ENCODE results near the gene SPEF1. TPM values are rescaled to one million over a fixed set of nuclear protein-coding genes. Genes with fewer than 3 reads are reported as not detected.

Gene SPEF1
- total and polyA plus RNA-seq, 10 of the 15 experiments (the other 5 are each of a cell fraction or from before 2014, with no cell fraction given): 0.12 TPM; not detected in 9

GRCh38 chr20:3749087-3749688 lies 32.1 kb downstream of the SPEF1 start:
- POLR2A ChIA-PET: no interaction called here
- Histone ChIP-seq H3K27me3 (replicated peaks in 1 of 2; ENCODE audit: control insufficient read depth in 2 of 2, insufficient read depth in 2 of 2, low read length in 1 of 2) (no peaks in the 10 kb centered on the region), H3K9ac (ENCODE audit: control insufficient read depth, insufficient read depth, low read length) (no peak overlapping the region), H3K79me2 (ENCODE audit: control insufficient read depth, insufficient read depth, low read length) (no peaks in the 10 kb centered on the region), H3K9me3 (replicated peaks; ENCODE audit: control insufficient read depth, insufficient read depth, low read length) (no peaks in the 10 kb centered on the region), H2AFZ (ENCODE audit: control insufficient read depth, low read depth, low read length) (no peak overlapping the region), H4K20me1 (ENCODE audit: control insufficient read depth, insufficient read depth) (no peaks in the 10 kb centered on the region), H3K27ac (ENCODE audit: control insufficient read depth, insufficient read depth) (no peak overlapping the region), H3K4me3 (no peak overlapping the region), H3K36me3 (ENCODE audit: control insufficient read depth in 2 of 2, insufficient read depth in 2 of 2, low read length in 1 of 2) (no peaks in the 10 kb centered on the region), H3K4me2 (ENCODE audit: control insufficient read depth, insufficient read depth) (no peak overlapping the region), H3K4me1 (ENCODE audit: control insufficient read depth, insufficient read depth, low read length) (no peaks in the 10 kb centered on the region)
- TF ChIP-seq POLR2AphosphoS5 (IDR thresholded peaks at IDR 0.05; ENCODE audit: low read length) (no peak), SREBF1 (IDR thresholded peaks at IDR 0.05; ENCODE audit: low read length) (no peak), JUNB (IDR thresholded peaks at IDR 0.05) (no peak), FOXM1 (IDR thresholded peaks at IDR 0.05; ENCODE audit: low read depth, low read length) (no peak), RUNX3 (IDR thresholded peaks at IDR 0.05; ENCODE audit: low read length) (no peak), MYC (IDR thresholded peaks at IDR 0.05; ENCODE audit: insufficient read depth, insufficient read length, insufficient replicate concordance, low read length, severe bottlenecking) (no peak), PML (IDR thresholded peaks at IDR 0.05; ENCODE audit: low read length) (no peak), GATAD2B (conservative IDR thresholded peaks at IDR 0.05; ENCODE audit: low read depth) (no peak), SIX5 (IDR thresholded peaks at IDR 0.05; ENCODE audit: low read depth, low read length, severe bottlenecking) (no peak), SMAD5 (IDR thresholded peaks at IDR 0.05; ENCODE audit: low read depth) (no peak), ZNF24 (IDR thresholded peaks at IDR 0.05) (no peak), NR2F1 (conservative IDR thresholded peaks at IDR 0.05) (no peak), NFYA (IDR thresholded peaks at IDR 0.05; ENCODE audit: borderline replicate concordance, low read depth, low read length) (no peak), MXI1 (IDR thresholded peaks at IDR 0.05; ENCODE audit: low read depth, low read length) (no peak)
- TF ChIP-seq, protein P1, sequence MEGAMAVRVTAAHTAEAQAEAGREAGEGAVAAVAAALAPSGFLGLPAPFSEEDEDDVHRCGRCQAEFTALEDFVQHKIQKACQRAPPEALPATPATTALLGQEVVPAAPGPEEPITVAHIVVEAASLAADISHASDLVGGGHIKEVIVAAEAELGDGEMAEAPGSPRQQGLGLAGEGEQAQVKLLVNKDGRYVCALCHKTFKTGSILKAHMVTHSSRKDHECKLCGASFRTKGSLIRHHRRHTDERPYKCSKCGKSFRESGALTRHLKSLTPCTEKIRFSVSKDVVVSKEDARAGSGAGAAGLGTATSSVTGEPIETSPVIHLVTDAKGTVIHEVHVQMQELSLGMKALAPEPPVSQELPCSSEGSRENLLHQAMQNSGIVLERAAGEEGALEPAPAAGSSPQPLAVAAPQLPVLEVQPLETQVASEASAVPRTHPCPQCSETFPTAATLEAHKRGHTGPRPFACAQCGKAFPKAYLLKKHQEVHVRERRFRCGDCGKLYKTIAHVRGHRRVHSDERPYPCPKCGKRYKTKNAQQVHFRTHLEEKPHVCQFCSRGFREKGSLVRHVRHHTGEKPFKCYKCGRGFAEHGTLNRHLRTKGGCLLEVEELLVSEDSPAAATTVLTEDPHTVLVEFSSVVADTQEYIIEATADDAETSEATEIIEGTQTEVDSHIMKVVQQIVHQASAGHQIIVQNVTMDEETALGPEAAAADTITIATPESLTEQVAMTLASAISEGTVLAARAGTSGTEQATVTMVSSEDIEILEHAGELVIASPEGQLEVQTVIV (IDR thresholded peaks at IDR 0.05; ENCODE audit: borderline replicate concordance, partially characterized antibody): no peak
- TF ChIP-seq, protein P2, sequence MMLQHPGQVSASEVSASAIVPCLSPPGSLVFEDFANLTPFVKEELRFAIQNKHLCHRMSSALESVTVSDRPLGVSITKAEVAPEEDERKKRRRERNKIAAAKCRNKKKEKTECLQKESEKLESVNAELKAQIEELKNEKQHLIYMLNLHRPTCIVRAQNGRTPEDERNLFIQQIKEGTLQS (IDR thresholded peaks at IDR 0.05; ENCODE audit: borderline replicate concordance, extremely low read depth, low read depth, low read length): no peak
- CTCF ChIA-PET: interaction anchor here (1.0 to 1.5 kb wide), 3 partner anchors 19 to 71 kb away, joined by 3 to 7 read pairs (median 3); partner anchors contain the start of gene ADISSP
- in situ Hi-C loops (cut with MboI) (no loop called here), intact Hi-C loops (cut with micrococcal nuclease; ENCODE audit: unreplicated experiment) (loop anchor here (2.0 kb wide), 2 partner anchors 32 to 72 kb away; partner anchors contain the start of gene AP5S1)
- SMC1A ChIA-PET (ENCODE audit: uncharacterized antibody, unreplicated experiment): interaction anchor here (0.8 to 1.0 kb wide), 2 partner anchors 18 to 208 kb away, joined by 3 read pairs; partner anchors contain the start of gene ADISSP
- ATAC-seq: no peak
- RAD21 ChIA-PET (ENCODE audit: unreplicated experiment): no interaction called here
- no peak for DNase-seq (ENCODE audit: low read depth, low spot score)
- 75% methylated on average over 24 of the region's 24 CpGs for WGBS (ENCODE audit: insufficient coverage, insufficient replicate concordance, low lambda C conversion rate, missing lambda C conversion rate)
- FAIRE-seq: no peak
- no TSS peak for BruUV-seq (replicated peaks)
